Measurements from ENCODE around the gene TMEM39B.
A peak's percentile ranks its signal among the peaks of the same experiment; 100 is the strongest.
"Not testable (repeated sequence)": the region's sequence is repeated elsewhere in the genome, so short reads cannot be mapped to it uniquely, and the experiment has no call there.

TMEM39B gene

GRCh38 chr1:32114420-32114819 is 41.7 kb downstream of the TMEM39B start:
- no peak for DNase-seq

GRCh38 chr1:32115496-32115895 is 42.8 kb downstream of the TMEM39B start:
- DNase-seq: peak; percentile 28

DNA sequence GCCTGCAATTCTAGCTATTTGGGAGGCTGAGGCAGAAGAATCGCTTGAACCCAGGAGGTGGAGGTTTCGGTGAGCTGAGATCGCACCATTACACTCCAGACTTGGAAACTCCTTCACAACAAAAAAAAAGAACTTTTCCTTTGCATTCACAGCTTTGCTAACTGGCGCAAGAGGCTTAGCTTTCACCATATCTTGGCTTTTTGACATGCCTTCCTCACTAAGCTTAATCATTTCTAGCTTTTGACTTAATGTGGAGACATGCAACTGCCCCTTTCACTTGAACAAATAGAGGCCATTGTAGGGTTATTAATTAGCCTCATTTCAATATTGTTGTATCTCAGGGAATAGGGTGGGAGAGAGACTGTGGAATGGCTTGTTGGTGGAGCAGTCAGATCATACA is 43.8 kb downstream of the TMEM39B start:
- DNase-seq: no peak

GRCh38 chr1:32122151-32122550 is 49.4 kb downstream of the TMEM39B start:
- no peak for DNase-seq

DNA sequence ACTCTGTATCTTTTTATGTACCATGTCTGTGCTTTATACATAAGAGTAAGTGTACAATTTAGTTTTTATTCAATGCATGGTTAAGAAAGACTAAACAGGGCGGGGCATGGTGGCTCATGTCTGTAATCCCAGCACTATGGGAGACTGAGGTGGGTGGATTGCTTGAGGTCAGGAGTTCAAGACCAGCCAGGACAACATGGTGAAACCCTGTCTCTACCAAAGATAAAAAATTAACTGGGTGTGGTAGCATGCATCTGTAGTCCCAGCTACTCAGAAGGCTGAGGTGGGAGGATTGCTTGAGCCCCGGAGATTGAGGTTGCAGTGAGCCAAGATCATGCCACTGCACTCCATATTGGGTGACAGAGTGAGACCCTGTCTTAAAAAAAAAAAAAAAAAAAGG is 50.6 kb downstream of the TMEM39B start:
- not testable (repeated sequence) for DNase-seq

- DNase-seq: no peak
Observed at GRCh38 chr1:32125313-32125712, 52.6 kb downstream of the TMEM39B start.

GRCh38 chr1:32126770-32127169 is 54.0 kb downstream of the TMEM39B start:
- no peak for DNase-seq

DNA sequence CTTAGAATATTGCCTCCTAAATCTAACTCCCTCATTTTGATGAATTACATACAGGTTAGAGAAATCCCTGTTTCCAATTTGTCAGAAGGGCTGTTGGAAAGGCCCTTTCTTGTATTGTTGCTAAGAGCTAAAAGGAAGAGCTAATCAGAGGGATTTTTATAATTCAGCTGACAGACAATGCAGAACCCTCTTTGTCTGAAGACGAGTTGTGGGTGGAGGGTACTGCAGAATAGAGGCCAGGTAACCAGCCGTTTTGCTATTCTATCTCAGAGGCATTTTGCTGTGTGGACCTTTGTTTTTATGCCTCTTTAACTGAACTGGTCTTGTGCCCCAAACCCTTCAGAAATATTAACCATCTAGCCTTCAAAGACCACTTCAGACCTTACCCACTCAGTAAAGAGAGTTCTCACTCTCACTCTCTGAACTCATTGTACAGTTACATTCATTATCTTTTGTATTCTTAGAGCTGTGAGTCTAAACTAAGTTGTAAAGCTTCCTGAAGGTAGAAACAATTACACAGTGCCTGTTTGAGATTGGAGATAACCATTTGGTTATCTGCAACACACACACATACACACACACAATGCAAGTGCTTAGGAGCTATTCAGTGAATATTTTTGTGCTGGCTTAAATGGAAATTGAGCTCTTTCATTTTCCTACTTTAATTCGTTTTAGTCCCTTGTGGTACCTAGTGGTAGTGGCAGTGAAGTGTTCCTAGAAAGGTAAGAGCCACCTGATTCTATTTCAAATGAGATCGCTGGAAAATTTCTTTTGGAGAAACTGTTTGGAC is 54.9 kb downstream of the TMEM39B start:
- no peak for DNase-seq

DNA sequence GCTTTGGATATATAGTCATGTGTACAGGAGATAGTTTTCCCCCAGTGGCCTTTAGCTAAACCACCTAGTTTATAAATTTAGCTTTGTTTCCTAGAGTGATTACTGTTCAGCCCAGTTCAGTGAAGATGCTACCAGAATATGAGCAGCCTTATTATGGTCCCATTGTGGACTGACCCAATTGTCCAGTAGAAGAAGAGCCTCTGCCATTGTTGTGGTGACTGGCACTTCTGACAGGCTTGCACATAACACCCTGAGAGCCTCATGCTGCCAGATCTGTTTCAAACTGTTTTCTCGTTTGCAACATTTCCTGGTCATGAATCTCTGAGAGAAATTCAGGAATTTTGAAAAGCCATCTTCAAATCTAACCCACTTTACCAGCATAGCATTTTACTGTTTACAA is 55.7 kb downstream of the TMEM39B start:
- no peak for DNase-seq

DNA sequence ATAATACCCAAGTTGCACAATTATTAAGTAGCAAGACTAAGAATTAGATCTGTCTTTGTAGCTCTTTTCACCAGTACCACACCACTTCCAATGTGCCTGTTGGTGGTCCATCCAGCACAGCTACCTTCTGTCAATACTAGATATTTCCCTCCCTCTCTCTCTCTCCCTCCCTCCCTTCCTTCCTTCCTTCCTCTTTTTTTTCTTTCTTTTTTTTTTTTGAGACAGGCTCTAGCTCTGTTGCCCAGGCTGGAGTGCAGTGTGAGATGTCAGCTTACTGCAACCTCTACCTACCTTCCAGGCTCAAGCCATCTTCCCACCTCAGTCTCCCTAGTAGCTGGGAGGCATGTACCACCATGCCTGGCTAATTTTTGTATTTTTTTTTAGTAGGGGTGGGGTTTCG is 56.2 kb downstream of the TMEM39B start:
- no peak for DNase-seq

DNA sequence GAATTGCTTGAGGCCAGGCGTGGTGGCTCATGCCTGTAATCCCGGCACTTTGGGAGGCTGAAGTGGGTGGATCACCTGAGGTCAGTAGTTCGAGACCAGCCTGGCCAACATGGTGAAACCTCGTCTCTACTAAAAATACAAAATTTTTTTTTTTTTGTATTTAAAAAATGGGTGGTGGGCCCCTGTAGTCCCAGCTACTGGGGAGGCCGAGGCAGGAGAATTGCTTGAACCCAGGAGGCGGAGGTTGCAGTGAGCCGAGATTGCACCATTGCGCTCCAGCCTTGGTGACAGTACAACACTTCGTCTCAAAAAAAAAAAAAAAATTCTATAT is 61.2 kb downstream of the TMEM39B start:
- DNase-seq: not testable (repeated sequence)

DNA sequence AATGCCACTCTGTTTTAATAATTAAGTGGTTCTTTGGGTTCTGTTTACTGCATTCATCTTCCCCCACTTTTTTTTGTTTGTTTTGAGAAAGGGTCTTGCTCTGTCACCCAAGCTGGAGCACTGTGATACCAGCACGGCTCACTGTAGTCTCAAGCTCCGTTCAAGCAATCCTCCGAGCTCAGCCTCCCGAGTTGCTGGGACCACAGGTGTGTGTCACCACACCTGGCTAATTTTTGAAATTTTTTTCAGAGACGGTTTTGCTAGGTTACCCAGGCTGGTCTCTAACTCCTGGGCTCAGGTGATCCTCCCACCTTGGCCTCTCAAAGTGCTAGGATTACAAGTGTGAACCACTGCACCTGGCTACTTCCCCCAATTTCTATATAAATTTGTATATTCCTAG is 64.4 kb downstream of the TMEM39B start:
- no peak for DNase-seq

GRCh38 chr1:32138965-32139364 is 66.2 kb downstream of the TMEM39B start:
- DNase-seq: peak; percentile 53

- peak; percentile 70 for DNase-seq
Observed at GRCh38 chr1:32142446-32143301, 69.9 kb downstream of the TMEM39B start.

DNA sequence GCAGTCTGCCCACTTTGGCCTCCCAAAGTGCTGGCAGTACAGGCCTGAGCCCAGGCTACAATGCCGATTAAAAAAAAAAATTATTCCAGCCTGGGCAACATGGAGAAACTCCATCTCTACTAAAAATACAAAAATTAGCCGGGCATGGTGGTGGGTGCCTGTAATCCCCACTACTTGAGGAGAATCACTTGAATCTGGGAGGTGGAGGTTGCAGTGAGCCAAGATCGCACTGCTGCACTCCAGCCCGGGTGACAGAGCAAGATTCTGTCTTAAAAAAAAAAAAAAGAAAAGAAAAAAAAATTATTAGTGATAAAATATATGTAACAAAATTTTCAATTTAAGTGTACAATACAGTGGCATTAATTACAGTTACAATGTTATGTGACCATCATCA is 70.6 kb downstream of the TMEM39B start:
- DNase-seq: not testable (repeated sequence)

- DNase-seq: no peak
Observed at GRCh38 chr1:32144033-32144432, 71.3 kb downstream of the TMEM39B start.

DNA sequence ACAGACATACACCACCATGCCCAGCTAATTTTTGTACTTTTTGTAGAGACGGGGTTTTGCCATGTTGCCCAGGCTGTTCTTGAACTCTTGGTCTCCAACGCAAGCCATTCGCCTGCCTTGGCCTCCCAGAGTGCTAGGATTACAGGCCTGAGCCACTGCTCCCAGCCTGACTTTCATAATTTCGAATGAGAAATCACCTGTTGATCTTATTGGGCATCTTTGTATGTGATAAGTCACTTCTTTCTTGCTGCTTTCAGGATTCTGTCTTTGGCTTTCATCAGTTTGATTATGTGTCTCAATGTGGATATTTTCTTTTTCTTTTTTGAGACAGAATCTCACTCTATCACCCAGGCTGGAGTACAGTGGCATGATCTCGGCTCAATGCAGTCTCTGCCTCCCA is 75.1 kb downstream of the TMEM39B start:
- DNase-seq: not testable (repeated sequence)

DNA sequence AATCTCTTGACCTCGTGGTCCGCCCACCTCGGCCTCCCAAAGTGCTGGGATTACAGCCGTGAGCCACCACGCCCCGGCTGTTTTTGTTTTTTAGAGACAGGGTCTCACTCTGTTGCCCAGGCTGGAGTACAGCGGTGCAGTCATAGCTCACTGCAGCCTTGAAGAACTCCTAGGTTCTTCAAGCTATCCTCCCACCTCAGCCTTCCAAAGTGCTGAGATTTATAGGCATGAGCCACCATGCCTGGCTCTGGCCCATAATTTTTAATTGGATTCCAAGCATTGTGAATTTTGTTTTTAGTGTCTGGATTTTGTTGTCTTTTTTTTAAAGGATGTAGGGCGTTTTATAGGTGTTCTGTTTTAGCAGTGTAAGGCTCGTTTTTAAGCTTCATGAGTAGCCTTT is 78.1 kb downstream of the TMEM39B start:
- no peak for DNase-seq

GRCh38 chr1:32151319-32151787 is 78.6 kb downstream of the TMEM39B start:
- peak; percentile 88 for DNase-seq
